ENCODE measurements around the gene UHRF2.
"Not testable (repeated sequence)": the region's sequence is repeated elsewhere in the genome, so short reads cannot be mapped to it uniquely, and the experiment has no call there.

UHRF2 gene

GRCh38 chr9:6484210-6484609 lies 71.2 kb downstream of the UHRF2 start:
- no peak for DNase-seq (ENCODE audit: low spot score)

GRCh38 chr9:6488395-6488794 lies 75.4 kb downstream of the UHRF2 start:
- DNase-seq (ENCODE audit: low spot score) = no peak

GRCh38 chr9:6489099-6489498 lies 76.1 kb downstream of the UHRF2 start:
- DNase-seq (ENCODE audit: low spot score) = no peak

GRCh38 chr9:6490863-6491262 lies 77.9 kb downstream of the UHRF2 start:
- no peak for DNase-seq (ENCODE audit: low spot score)

- DNase-seq (ENCODE audit: low spot score) = no peak
Observed at GRCh38 chr9:6495466-6495865, 82.5 kb downstream of the UHRF2 start.

- DNase-seq (ENCODE audit: low spot score) = no peak
Observed at GRCh38 chr9:6498982-6499381, 86.0 kb downstream of the UHRF2 start.

GRCh38 chr9:6501526-6502210 lies 88.7 kb downstream of the UHRF2 start:
- no peak for DNase-seq (ENCODE audit: low spot score)

- no peak for DNase-seq (ENCODE audit: low spot score)
Observed at GRCh38 chr9:6502399-6502798, 89.4 kb downstream of the UHRF2 start.

- no peak for DNase-seq (ENCODE audit: low spot score)
Observed at GRCh38 chr9:6506571-6506970, 93.6 kb downstream of the UHRF2 start.

- no peak for DNase-seq (ENCODE audit: low spot score)
Observed at GRCh38 chr9:6512085-6512657, 99.2 kb downstream of the UHRF2 start.

- no peak for DNase-seq (ENCODE audit: low spot score)
Observed at GRCh38 chr9:6522263-6522662, 109.3 kb downstream of the UHRF2 start.

GRCh38 chr9:6525326-6526045 lies 112.5 kb downstream of the UHRF2 start:
- DNase-seq (ENCODE audit: low spot score) = no peak

GRCh38 chr9:6535594-6535993 lies 122.6 kb downstream of the UHRF2 start:
- DNase-seq (ENCODE audit: low spot score) = no peak

GRCh38 chr9:6538666-6539071 lies 125.7 kb downstream of the UHRF2 start:
- DNase-seq (ENCODE audit: low spot score) = no peak

- DNase-seq (ENCODE audit: low spot score) = not testable (repeated sequence)
Observed at GRCh38 chr9:6542617-6543016, 129.6 kb downstream of the UHRF2 start.

- no peak for DNase-seq (ENCODE audit: low spot score)
Observed at GRCh38 chr9:6543204-6543603, 130.2 kb downstream of the UHRF2 start.

GRCh38 chr9:6545017-6545691 lies 132.2 kb downstream of the UHRF2 start:
- no peak for DNase-seq (ENCODE audit: low spot score)

GRCh38 chr9:6549106-6549800 lies 136.3 kb downstream of the UHRF2 start:
- DNase-seq (ENCODE audit: low spot score) = peak; percentile 69

- no peak for DNase-seq (ENCODE audit: low spot score)
Observed at GRCh38 chr9:6551136-6551535, 138.1 kb downstream of the UHRF2 start.

GRCh38 chr9:6552033-6552432 lies 139.0 kb downstream of the UHRF2 start:
- no peak for DNase-seq (ENCODE audit: low spot score)

GRCh38 chr9:6552498-6553121 lies 139.6 kb downstream of the UHRF2 start:
- no peak for DNase-seq (ENCODE audit: low spot score)
